ENCODE data around the gene SLC22A4.

SLC22A4 gene

DNA sequence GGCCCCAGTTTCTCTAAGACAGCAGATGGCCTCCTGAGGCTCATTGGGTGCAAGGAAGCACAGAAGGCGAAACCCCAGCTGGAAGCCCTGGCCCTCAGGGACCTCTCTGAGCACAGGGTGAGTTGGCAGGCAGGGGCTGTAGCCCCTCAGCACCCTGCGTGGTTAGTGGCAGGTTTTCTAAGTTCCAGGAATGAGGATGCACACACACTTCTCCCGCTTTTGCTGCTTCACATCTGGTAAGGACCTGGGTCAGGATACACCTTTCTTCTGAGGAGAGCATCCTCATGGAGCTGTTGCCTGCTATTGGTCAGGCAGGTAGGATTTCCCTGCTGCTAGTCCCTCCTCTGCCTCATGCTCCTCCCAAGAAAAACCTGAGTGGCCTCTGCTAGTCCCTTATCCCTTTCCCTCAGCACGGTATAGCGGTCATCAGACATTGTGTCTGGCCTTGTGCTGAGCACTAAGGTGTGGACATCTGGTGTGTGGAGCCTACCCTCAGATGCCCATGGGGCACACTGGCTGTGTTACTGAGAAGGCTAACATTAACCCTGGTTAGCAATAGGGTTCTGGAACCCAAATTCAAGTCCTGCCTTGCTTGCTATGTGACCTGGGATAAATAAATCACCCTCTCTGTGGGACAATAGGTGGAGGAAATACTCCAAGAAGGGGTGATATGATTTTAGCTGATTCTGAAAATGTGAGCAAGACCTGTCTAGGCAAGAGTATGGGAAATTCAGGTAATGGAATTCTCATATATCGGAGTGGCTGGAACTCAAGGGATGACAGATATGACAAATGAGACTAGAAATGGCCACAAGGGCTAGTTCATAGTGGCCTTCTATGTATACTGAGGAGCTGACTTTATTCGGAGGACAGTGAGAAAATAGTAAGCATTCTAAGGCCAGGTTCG lies 1.6 kb downstream of the SLC22A4 start:
- no peak for TF ChIP-seq ZNF274 (IDR thresholded peaks at IDR 0.05; ENCODE audit: low read depth, low read length)
- H3K4me3 ChIP-seq (ENCODE audit: low read length) = no peak overlapping the region

GRCh38 chr5:132296412-132297016 lies 2.3 kb downstream of the SLC22A4 start:
- no peak overlapping the region for H3K4me3 ChIP-seq (ENCODE audit: low read length)
- no peak for TF ChIP-seq ZNF274 (IDR thresholded peaks at IDR 0.05; ENCODE audit: low read depth, low read length)

DNA sequence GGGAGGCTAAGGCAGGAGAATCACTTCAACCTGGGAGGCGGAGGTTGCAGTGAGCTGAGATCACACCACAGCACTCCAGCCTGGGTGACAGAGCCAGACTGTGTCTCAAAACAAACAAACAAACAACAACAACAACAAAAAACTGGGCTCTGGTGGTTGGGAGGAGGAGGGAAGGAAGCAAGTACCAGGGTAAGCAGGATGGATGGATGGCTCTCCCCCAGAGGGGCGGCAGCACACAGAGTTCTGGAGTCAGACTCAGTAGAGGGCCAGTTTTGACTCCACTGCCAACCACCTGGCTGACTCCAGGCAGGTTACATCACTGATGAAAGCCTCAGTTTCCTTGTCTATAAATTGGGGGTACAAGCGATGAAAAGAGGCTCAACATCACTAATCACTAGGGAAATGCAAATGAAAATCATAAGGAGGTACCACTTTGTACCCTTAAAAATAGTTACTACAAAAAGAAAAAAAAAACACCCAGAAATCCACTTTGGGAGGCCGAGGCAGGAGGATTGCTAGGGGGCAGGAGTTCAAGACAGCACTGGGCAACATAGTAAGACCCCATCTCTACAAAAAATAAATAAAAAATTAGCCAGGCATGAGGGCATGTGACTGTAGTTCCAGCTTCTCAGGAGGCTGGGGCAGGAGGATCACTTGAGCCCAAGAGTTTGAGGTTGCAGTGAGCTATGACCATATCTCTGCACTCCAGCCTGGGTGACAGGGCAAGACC lies 3.2 kb downstream of the SLC22A4 start:
- H3K4me3 ChIP-seq (ENCODE audit: low read length) = no peak overlapping the region
- TF ChIP-seq ZNF274 (IDR thresholded peaks at IDR 0.05; ENCODE audit: low read depth, low read length) = no peak

- TF ChIP-seq ZNF274 (IDR thresholded peaks at IDR 0.05; ENCODE audit: low read depth, low read length) = no peak
- no peak overlapping the region for H3K4me3 ChIP-seq (ENCODE audit: low read length)
Measured at GRCh38 chr5:132298298-132299212, 4.4 kb downstream of the SLC22A4 start.

DNA sequence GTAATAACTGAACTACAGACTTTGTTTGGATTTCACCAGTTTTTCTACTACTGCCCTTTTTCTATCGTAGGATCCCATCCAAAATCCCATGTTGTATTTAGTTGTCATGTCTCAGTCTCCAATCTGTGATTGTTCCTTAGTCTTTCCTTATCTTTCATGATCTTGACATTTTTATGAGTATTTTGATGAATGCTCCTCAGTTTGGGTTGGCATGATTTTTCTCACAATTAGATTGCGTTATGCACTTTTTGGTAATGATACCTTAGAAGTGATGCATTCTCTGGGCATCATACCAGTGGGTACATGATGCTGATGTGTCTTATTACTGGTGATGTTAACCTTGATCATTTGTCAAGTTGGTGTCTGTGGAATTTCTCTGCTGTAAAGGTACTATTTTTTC lies 5.7 kb downstream of the SLC22A4 start:
- TF ChIP-seq ZNF274 (IDR thresholded peaks at IDR 0.05; ENCODE audit: low read depth, low read length) = no peak
- H3K4me3 ChIP-seq (ENCODE audit: low read length) = no peak overlapping the region

DNA sequence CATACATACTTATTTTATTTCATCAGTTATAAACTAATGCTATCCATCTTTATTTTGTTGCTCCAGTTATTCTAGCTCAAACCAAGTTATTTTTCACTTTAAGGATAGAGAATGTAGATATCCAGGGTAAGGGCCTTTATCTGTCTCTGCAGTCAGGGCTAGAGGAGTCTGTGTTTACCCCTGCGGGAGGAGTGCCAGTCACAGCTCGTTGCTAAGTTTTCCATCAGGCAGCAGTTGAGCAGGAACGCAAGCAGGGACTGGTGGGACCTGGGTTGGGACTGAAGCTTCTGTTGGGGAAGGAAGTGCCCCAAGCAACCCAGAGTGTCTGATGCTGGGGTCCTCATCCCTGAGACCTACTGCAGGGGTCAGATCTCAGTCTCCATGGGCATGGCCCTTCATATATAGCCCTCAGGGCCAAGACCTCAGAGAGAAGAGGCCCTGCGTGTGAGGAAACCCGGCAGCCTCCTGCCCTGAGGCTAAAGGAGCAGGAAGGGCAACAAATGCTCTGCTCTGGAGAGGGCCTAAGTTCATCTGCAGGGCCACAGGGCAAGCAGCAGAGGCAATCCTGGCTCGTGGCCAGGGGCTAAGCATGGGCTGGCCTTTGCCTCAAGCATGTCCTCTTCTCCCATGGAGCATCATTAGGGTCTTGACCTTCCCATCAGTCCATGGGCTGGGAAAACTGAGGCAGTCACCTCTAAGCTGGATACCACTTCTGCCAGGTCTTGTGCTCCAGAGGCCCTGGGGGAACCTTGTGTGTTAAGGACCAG lies 6.6 kb downstream of the SLC22A4 start:
- no peak overlapping the region for H3K4me3 ChIP-seq (ENCODE audit: low read length)
- TF ChIP-seq ZNF274 (IDR thresholded peaks at IDR 0.05; ENCODE audit: low read depth, low read length) = no peak

DNA sequence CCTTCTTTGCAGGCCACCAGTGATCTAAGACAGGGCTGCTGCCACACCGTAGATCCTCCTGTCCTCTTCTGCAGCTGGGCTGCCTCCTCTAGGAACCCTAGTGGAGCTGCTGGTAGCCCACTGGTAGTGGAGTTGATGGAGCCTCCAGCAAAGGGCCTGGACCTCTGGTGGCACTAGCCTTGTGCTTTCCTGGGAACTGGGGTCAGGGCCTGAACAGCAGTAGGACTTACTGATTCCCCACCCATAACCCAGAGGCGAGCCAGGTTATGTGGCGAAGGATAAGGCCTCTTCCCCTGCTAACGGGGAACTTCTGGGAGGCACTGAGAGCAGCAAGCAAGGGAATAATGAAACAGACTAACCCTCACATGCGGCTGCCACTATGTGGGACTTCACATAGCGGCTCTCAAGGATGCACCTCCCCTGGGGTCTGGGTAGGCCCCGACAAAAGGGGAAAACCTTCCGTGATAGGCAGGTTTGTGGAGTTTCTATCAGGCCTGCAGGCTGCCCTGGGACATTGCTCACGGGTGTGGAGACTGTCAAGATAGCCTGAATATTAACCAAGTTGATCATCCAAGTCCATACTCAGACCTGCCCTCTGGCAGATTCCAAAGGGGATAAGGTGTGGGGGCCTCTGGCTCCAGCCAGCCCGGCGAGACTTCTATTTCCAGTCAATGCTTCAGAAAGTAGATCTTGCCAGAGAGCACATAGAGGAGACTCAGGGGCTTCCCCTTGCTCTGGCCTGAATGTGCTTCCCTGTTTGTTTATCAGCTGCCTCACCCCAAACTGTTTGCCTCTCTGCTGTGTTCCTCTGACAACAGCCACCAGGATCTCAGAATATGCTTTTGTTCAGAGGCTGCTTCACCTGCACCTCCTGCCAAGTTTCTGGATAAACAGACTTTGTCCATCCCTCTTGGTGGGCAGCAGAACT lies 7.4 kb downstream of the SLC22A4 start:
- H3K4me3 ChIP-seq (ENCODE audit: low read length) = no peak overlapping the region
- no peak for TF ChIP-seq ZNF274 (IDR thresholded peaks at IDR 0.05; ENCODE audit: low read depth, low read length)

DNA sequence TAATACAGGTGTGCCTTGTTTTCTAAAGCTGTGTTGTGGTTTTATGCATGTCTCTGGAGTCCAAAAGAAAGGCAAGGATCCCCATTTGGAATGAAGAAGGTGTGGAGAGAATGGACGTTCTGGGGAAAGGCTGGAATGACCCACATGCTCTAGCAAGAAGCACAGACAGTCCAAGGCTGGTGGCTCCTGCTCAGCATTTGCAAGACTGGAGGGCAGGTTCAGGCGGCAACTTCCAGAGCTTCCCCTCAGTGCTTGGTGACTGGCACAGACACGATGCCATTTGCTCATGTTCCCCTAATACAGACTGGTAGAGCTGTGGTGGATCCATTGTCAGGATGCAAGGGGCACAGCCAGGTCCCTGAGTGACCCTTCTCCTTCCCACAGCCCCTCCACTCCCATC lies 8.2 kb downstream of the SLC22A4 start:
- H3K4me3 ChIP-seq (ENCODE audit: low read length) = no peak overlapping the region
- no peak for TF ChIP-seq ZNF274 (IDR thresholded peaks at IDR 0.05; ENCODE audit: low read depth, low read length)

- no peak overlapping the region for H3K4me3 ChIP-seq (ENCODE audit: low read length)
- TF ChIP-seq ZNF274 (IDR thresholded peaks at IDR 0.05; ENCODE audit: low read depth, low read length) = no peak
Measured at GRCh38 chr5:132303589-132303988, 9.4 kb downstream of the SLC22A4 start.

DNA sequence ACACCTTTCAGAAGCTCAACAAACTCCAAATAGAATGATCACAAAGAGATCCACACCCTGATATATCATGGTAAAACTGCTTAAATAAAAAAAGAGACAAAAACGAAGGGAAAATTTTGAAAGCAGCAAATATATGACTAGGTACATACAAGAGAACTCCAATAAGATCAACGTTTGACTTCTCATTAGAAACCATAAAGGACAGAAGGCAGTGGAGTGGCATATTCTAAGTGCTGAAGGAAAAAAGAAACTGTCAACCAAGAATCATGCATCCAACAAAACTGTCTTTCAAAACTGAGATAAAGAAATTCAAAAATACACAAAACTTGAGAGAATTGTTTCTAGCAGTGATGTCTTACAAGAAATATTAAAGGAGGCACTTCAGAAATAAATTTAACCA lies 11.2 kb downstream of the SLC22A4 start:
- no peak for TF ChIP-seq ZNF274 (IDR thresholded peaks at IDR 0.05; ENCODE audit: low read depth, low read length)
- no peak overlapping the region for H3K4me3 ChIP-seq (ENCODE audit: low read length)

DNA sequence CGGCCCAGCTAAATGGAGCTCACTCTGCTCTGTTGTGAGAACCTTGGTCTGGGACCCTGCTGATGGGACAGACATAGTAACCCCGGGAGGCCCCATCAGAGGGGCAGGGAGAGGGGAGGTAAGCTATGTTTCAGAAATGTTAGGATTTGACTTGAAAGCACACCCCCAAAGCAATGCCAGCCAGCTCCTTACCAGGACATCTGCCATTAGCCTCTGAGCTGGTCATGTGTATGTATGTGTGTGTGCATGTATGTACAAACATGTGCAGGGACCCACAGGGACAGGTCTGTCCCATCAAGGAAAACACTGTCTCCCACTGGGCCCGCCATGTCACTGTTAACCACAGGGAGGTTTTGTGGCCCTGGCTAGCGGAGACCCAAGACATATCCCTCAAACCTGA lies 14.5 kb downstream of the SLC22A4 start:
- TF ChIP-seq ZNF274 (IDR thresholded peaks at IDR 0.05; ENCODE audit: low read depth, low read length) = no peak
- no peak overlapping the region for H3K4me3 ChIP-seq (ENCODE audit: low read length)

DNA sequence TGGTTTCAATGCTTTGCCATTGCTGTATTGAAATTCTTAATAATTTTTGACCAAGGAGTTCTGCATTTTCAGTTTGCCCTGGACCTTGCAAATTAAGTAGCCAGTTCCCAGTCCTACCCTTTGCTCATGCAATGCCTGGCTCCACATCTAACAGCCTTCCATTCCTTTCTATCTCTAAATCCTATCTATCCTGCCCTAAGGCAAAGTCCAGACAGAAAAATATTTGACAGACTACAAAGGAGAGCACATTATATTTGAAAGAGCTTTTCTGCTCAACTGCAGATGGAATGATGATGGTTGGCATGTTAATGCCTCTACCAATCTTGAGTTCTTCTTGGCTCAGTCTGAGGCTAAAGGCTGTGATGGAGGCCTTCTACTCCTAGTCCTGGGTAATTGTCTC lies 15.5 kb downstream of the SLC22A4 start:
- no peak overlapping the region for H3K4me3 ChIP-seq (ENCODE audit: low read length)
- no peak for TF ChIP-seq ZNF274 (IDR thresholded peaks at IDR 0.05; ENCODE audit: low read depth, low read length)

All from GM08714 (cell line).